ENCODE measurements around the gene RALB. TPM values are rescaled to one million over a fixed set of nuclear protein-coding genes. Genes with fewer than 3 reads are reported as not detected.

Gene RALB
- total RNA-seq, 2 donors from 2014 or later = 43.7 to 48.5 TPM

- Histone ChIP-seq H3K9me3 (no peaks in the 10 kb centered on the region), H3K27ac (no peak overlapping the region), H3K27me3 (no peaks in the 10 kb centered on the region), H3K4me1 (peaks cover 0 to 39% of the 10 kb centered on the region in 2 donors), H3K4me3 (no peak overlapping the region), H3K36me3 (no peaks in the 10 kb centered on the region)
- TF ChIP-seq CTCF (IDR thresholded peaks at IDR 0.05) = no peak
- DNase-seq (ENCODE audit: low spot score) = no peak
These were observed 8.1 kb downstream of the RALB start for GRCh38 chr2:120260736-120261135.

DNA sequence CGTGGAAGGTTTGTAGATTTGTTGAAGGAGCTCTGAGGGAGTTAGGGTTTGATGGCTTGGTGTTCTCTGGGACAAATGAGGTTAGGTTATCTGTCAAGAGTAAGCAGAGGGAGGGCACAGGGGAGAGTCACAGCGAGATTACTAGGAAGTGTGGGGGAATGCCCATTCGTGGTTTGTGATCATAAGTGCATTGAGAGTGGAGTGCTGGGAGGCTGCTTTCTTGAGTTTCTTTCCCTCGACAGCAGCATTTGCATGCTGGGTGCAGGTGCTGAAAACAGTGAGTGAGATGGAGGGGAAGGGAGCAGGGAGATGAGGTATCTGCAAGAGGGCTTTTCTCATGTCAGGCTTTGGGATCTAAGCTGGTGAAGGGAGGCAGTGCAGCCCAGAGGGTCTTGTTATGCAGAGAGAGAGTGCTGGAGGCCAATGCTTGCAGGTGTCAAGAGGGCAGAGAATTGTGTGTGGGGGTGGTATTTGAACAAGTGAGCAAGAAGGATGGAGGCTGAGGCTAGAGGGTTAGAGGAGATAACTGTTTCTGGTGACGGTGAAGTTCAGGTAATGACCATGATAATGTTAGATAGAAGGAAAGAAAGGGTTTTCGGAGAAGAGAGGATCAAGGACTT lies 8.8 kb downstream of the RALB start:
- Histone ChIP-seq H3K27me3 (no peaks in the 10 kb centered on the region), H3K36me3 (no peaks in the 10 kb centered on the region), H3K9me3 (no peaks in the 10 kb centered on the region), H3K27ac (no peak overlapping the region), H3K4me1 (peaks cover 0 to 39% of the 10 kb centered on the region in 2 donors), H3K4me3 (no peak overlapping the region)
- no peak for TF ChIP-seq CTCF (IDR thresholded peaks at IDR 0.05)
- DNase-seq (ENCODE audit: low spot score) = no peak

DNA sequence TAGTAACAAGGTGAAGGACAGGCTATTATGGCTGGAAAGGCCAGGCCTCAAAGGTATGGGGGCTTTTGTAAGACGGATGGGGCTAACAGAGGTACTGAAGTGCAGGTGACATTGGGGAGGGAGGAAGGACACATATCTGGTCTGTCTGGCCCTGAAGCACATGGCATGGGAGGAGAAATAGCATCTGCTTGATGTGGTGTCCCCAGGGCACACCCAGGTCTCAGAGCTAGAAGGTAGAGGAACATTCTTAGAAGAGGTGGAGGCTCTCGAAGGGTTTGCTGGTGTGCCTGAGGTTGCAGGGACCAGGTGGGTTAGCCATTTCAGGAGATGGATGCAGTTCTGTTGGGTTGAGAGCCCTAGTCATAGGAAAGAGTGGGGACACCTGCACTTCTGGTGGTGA lies 9.5 kb downstream of the RALB start:
- TF ChIP-seq CTCF (IDR thresholded peaks at IDR 0.05) = no peak
- Histone ChIP-seq H3K4me3 (no peak overlapping the region), H3K4me1 (peaks cover 0 to 35% of the 10 kb centered on the region in 2 donors), H3K27me3 (no peaks in the 10 kb centered on the region), H3K9me3 (no peaks in the 10 kb centered on the region), H3K27ac (no peak overlapping the region), H3K36me3 (no peaks in the 10 kb centered on the region)
- no peak for DNase-seq (ENCODE audit: low spot score)

DNA sequence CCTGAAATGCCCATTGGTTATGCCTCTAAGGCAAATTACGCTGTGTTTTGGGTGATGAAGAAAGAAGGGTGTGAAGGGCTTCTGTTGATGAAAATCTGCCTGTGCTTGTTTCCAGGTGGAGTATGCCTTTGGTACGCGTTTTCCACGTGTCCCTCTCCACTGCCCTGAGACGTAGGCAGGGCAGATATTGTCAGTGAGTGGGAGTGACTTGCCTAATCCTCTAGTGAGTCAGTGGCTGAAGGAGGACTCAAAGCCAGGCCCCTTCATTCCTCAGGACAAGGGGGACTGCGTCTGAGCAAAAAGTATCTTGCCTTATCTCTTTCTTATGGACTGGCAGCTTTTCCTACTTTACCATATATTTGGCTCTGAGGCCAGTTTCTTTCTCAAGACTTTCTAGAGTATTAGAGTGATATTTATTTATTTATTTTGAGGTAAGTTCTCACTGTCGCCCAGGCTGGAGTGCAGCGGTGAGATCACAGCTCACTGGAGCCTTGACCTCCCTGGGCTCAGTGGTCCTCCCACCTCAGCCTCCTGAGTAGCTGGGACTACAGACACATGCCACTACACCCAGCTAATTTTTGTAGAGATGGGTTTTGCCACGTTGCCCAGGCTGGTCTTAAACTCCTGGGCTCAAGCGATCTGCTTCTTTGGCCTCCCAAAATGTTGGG lies 10.2 kb downstream of the RALB start:
- TF ChIP-seq CTCF (IDR thresholded peaks at IDR 0.05) = no peak
- DNase-seq (ENCODE audit: low spot score) = no peak
- Histone ChIP-seq H3K27ac (no peak overlapping the region), H3K9me3 (no peaks in the 10 kb centered on the region), H3K4me3 (no peak overlapping the region), H3K27me3 (no peaks in the 10 kb centered on the region), H3K36me3 (no peaks in the 10 kb centered on the region), H3K4me1 (peaks cover 0 to 27% of the 10 kb centered on the region in 2 donors)

DNA sequence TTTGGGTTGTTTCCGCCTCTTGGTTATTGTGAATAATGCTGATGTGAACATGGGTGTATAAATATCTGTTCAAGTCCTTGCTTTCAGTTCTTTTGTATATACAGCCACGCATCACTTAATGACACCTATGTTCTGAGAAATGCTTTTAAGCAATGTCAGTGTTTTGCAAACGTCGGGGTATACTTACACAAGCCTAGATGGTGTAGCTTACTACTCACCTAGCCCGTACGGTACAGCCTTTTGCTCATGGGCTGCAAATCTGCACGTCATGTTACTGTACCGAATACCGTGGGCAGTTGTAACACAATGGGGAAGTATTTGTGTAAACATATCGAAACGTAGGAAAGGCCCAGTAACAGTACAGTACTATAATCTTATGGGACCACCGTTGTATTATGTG lies 12.4 kb downstream of the RALB start:
- H3K27me3 ChIP-seq = no peaks in the 10 kb centered on the region
- H3K36me3 ChIP-seq = no peaks in the 10 kb centered on the region
- no peak for TF ChIP-seq CTCF (IDR thresholded peaks at IDR 0.05)
- no peak for DNase-seq (ENCODE audit: low spot score)
- H3K4me1 ChIP-seq = peaks cover 0 to 22% of the 10 kb centered on the region in 2 donors
- H3K4me3 ChIP-seq = no peak overlapping the region
- H3K9me3 ChIP-seq = no peaks in the 10 kb centered on the region
- H3K27ac ChIP-seq = no peak overlapping the region
